Activated CD4-positive, CD25-positive, alpha-beta regulatory T cell (primary cell): ENCODE measurements around the gene TMED4.

Experiments
- DNase-seq, 4 experiments: peaks; one replicate each; lab custom pipeline; 2025; lab: John Stamatoyannopoulos, UW

The TMED4 gene

DNA sequence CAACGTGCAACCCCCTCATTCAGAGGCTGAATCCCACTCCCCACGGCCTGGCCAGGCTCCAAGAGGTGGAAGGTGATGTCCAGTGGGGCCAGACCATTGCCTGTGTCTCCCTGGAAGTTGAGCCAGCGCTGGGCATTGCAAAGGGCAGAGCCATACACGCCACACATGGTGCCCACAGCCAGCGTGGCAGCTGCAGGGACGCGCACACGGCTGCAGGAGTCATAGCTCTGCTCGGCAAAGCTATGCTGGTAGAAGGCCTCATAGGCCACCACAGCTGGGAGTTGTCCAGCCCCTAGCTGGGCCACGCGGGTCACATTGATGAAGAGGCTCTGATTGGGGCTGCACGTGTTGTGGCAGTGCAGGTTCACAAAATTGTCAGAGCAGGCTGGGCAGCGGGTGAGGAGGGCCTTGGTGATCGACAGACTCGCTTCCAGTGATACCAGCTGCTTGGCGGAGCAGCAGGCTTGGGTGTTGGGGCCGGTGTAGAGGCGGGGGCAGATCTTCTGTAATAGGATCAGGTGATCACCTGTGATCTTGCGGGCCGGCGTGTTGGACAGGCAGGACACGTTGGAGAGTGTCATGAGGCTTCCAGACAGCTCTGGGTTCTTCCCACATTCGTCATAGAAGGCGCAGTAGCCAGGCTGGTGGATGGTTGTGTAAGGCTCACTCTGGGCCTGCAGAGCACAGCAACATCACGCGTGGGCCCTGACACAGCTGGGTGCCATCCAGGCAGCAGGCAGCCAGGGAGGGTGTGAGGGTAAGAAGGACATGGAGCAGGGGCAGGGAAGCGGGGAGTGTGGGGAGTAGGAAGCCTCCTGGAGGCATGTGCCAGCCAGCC lies 42.1 kb downstream of the TMED4 start:
- no peak for DNase-seq

DNA sequence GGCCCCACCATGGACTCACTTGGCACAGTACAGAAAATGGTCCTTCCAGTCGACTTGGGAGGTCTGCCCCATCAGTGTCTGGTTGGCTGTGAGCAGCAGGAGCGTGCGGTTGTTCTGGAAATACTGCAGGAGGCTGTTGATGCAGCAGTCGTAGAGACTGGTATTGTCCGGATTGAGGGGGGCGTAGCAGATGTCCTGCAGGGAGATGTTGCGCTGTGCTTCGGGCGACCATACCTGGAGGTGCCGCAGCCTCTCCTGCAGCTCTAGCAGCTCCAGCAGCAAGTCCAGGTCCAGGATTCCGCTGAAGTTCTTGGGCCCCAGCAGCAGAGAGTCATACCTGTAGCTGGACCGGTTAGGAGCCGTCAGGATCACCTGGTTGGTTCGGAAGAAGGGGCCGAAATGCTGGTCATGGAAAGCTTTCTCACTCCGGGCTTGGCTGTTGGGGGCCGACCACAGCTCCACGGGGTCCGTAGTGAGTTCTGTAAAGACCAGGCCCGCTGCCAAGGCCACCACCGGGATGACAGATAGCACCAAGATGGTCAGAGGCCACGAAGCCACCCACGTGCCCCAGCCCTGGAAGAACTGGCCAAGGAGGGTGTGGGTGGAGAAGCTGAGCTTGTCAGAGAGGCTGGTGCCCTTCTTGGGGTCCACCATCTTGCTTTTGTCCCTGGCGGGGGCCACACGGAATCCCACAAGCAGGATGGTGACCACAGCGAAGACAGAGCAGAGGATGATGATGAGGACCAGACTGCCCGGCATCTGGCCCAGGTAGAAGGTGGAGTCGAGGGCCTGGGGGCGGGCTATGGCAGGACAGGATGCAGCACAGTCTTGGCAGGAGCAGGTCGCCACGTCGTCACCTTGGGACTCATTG lies 43.0 kb downstream of the TMED4 start:
- no peak for DNase-seq

DNA sequence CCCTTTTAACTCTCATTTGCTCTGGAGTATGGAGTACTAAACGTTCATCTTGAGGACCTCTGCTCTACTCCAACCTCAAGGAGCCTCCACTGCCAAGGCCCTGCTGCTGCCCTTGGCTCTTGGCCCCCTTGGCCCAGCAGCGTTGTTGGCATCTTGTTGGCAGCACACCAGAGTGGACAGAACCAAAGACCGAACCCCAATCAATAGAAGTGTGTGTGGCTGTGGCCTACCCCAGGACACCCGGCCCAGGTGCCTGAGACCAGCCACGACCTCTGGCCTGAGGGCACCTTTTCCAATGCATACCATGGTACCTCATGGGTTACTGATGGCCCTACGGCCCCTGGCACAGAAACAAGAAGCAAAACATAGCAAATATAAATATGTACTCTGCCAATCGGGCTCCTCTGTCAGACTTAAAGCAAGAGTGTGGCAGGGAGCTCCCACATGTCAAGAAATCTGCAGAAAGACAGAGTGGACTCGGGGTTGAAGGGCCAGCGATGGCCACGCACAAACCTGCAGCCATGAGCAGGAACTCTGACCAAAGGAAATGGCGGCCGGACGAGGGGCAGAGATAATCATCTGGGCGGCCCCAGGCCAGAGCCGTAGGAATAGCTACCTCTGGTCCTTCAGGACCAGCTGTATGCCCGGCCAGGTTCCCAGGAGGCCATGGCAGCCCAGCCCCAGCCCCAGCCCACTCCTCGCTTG lies 43.8 kb downstream of the TMED4 start:
- DNase-seq = no peak

DNA sequence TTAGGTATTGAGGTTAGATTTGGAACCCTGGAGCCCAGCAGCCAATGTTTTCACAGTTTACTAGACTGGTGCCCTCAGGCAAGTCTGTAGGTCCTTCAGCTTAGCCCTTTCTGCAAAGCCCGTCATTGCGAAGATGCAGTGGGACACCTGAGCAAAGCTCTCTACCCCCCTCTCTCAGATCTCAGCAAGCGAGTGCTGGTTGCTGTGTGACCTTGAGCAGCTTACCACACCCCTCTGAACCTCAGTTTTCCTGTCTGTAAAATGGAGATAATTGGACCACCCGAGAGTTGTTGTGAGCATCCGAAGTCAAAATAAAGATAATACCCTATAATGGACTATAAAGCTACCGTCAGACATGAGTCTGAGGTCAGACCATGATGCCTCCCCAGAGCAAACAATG lies 44.6 kb downstream of the TMED4 start:
- DNase-seq = no peak

DNA sequence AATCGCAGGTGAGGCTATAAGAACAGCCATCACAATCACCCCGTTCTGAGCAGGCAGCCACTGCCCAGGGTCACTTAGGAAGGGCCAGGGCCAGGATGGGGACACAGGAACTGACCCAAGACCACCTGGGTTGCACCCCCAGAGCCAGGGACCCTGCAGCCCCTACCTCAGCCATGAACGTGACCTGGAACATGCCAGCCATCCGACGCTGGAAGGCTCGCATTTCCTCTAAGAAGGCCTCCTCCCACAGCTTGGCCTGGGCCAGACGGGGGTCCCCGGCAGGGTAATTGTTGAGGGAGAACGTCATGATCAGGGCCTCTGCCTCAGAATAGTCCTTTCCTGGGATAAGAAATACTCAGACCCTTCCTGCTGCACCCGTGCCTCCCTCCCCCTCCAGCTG lies 45.9 kb downstream of the TMED4 start:
- DNase-seq = no peak

DNA sequence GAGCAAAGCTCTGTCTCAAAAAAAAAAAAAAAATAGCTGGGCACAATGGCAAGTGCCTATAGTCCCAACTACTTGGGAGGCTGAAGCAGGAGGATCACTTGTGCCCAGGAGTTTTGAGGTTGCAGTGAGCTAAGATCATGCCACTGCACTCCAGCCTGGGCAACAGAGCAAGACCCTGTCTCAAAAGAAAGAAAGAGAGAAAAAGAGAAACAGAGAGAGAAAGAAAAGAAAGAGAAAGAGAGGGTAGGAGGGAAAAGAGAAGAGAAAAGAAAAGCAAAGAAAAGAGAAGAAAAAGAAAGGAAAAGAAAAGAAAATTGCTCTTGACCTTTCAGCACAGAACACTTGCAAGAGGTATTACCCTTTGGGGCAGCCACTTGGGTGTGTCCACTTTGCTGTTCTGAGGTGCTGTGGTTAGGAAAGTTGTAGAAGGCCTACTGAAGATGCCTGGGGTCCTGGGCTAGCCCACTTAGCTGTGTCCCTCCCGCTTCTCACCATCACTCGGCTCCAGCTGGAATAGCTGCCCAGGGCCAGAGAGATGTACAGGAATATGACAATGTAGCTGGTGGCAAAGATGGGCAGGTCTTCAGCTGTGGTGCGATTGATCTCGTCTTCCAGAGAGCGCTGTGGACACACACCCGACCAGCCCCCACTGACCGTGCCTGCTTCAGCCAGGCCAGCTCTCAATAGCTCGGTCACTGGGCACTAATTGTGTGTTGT lies 46.5 kb downstream of the TMED4 start:
- no peak for DNase-seq

DNA sequence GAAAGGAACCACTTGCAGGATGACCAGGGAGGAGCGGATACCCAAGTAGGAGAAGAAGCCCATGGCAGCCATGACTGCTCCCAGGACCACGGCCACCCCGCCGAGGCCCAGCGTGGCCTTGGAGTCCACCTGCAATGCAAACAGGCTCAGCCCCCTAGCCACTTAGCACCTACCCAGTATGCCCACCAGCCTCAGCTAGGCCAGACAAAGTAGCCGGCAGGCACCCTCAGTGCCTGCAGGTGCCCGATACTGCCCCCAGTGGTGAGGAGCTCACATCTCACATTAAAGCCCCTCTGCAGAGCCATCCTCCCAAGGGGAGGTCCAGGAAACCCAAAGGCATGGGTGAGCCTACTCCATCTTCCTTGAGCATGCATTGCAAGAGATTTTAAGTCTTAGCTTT lies 47.5 kb downstream of the TMED4 start:
- peak in 3 of 4 experiments; percentile 5 to 11 (median 9) for DNase-seq

DNA sequence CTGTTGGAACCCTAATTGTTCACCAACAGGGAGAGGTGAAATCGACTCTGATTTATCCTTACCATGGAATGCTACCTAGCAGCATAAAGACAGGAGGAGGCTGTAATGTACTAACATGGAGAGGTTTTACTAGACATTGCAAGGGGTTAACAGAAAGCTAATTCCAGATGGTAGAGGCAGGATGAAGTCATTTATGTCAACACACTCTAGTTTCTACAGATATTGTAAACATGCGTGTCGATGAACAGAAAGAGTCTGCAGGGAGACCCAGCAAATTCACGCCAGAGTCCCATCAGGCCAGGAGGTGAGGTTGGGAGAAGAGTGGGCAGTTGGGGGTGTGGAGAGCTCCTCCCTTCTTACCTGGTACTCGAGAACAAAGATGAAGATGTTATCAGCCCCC lies 47.9 kb downstream of the TMED4 start:
- no peak for DNase-seq

DNA sequence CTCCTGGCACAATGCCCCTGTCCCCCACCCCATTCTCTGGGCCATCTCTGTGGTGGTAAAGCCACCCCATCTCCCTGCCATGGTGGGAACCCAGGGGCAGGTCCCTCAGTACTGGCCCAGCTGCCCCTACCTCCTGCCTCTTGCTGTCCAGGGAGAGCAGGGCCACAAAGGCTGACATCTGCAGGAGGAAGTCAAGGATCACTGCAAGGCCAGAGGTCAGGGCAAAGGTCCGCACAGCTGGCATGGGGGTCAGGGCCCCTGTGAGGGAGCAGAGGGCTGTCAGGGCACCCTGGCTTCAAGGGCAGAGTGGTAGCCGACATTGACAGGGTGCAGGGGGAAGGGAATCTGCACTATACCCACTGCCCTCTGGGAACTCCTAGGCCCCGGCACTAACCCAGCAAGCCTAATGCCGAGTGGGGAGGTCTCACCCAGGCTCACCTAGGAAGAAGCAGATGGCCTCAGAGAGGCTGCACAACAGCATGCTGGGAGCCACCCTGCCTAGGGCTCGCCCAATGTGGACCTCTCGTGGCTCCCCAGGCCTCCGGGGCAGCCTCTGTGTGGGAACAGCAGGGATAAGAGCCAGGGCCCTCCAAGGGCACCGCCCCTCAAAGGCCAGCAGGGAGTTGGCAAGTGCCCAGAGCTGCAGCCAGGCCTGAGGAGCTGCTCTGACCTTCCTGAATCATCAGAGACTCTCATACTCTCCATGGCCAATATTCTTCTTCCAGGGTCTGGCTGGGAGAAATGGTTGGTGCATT lies 48.6 kb downstream of the TMED4 start:
- no peak for DNase-seq

DNA sequence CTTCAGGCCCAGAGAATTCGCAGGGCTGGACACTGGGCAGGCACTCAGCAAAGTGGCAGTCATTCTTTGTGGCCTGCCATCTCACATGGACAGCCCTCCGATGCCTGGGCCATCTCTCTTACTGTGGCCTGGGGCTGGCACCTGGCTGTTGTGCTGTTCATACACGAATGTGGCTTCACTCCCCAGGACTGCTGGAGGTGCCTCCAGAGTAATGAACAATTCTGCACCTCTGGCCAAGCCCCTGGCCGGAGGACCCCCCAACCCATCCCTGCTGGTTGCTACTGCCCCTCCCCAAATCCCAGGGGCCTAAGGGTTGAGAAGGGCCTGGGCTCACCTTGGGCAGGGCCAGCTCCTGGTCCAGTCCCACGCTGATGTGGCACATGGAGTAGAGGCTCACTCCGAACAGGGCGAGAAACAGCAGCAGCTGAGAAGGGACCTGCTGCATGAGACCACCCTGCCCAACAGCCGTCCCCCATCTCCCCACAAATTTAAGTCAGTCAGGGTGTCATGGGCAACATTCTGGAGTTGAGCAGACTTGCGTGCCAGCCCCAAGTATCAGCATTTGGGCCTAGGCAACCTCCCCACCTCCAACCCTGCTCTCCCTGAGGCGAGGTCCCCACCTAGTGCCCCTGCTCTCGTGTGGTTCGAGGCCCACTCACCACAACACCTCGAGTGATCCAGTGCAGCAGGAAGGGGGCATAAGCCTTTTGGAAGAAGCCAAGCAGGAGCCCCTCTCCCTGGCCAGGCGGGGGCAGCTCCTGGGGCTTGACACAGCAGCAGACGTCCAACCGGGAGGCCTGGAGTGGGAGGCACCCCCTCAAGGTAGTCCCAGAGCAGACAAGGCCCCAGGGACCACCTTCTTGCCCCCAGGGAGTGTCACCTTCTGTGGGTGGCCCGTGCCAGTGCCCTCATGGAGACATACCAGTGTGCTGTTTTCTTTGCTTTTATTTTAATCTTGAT lies 50.3 kb downstream of the TMED4 start:
- DNase-seq = no peak

DNA sequence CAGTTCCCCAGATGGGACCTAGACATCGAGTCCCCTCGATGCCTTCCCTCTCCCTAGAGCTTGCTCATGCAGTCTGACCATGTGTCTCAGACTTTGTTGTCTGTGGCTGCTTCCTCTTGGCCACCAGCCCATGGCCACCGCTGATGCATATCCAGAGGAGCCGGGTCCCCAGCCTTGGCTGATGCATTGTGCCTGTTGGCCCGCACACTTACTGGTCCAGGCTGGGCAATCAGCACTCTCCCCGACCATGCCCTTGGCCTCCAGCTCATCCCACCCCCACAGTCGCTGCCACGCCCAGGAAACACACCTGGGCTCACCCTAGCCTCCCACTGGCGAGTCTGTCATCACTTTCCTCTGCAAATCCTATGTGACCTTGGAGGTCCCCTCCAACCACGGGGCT lies 51.0 kb downstream of the TMED4 start:
- DNase-seq = no peak
